Lower leg skin (tissue), 3 donors: ENCODE measurements around the gene FAM200C.

Experiments
- CTCF ChIP-seq, 3 donors: fragments of 450-650 bp; IDR thresholded peaks; one replicate each; pipeline ENCODE4 v1.5.1; 2016; ENCODE audit warnings: antibody characterized with exemption in 3 of 3, mild to moderate bottlenecking in 3 of 3, moderate library complexity in 2 of 3
- POLR2A ChIP-seq, 2 donors: fragments of 450-650 bp; IDR thresholded peaks; one replicate each; pipeline ENCODE4 v1.6.1; 2016 to 2017; ENCODE audit warnings: antibody characterized with exemption in 2 of 2, mild to moderate bottlenecking in 1 of 2, moderate library complexity in 1 of 2

GRCh38 chr5:160397492-160397891 lies 2.4 kb downstream of the FAM200C start:
- TF ChIP-seq CTCF (IDR thresholded peaks at IDR 0.05) (no peak), POLR2A (IDR thresholded peaks at IDR 0.05) (no peak)
